Epithelial cell of proximal tubule (primary cell): Measurements from ENCODE around the gene KLHL29. TPM values are rescaled to one million over a fixed set of nuclear protein-coding genes. Genes with fewer than 3 reads are reported as not detected.

ENCODE experiments used
- DNase-seq: peaks from one replicate; pipeline ENCODE4 v3.0.0-alpha.2; 2011; ENCODE audit warnings: low read depth
- H3K4me3 ChIP-seq: 2 replicates; pipeline ENCODE4 v1.5.1; 2011; ENCODE audit warnings: low read depth, mild to moderate bottlenecking, low read length
- total RNA-seq: library from RNA; depleted of rRNA; stranded (reverse); fragments of >200 nt; gene quantifications from 2 replicates; pipeline ENCODE4 v1.2.3, GENCODE V29; 2015
- TF ChIP-seq, protein P1 (sequence below): conservative IDR thresholded peaks from 2 replicates; pipeline ENCODE4 v1.5.1; 2012; ENCODE audit warnings: low read depth, mild to moderate bottlenecking, low read length

KLHL29 gene
- total RNA-seq, 1 donor from 2014 or later, result 12.0 TPM

DNA sequence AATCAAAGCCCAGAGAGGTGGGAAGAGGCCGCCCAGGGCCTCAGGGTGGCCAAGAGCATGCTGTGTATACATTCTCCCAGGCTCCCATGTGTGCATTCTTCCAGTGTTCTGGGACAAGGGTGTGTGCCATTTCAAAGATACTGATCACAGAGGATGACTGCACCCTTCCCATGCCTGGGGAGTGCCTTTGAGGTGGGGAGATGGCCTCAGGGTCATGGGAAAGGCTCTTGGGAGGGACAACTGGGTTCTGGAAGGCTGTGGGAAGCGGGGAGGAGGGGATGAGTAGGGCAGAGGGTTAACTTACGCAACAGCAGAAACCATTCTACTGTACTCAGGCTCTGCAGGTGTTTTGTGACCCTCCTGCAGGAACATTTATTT lies 40.9 kb downstream of the KLHL29 start:
- TF ChIP-seq, protein P1, sequence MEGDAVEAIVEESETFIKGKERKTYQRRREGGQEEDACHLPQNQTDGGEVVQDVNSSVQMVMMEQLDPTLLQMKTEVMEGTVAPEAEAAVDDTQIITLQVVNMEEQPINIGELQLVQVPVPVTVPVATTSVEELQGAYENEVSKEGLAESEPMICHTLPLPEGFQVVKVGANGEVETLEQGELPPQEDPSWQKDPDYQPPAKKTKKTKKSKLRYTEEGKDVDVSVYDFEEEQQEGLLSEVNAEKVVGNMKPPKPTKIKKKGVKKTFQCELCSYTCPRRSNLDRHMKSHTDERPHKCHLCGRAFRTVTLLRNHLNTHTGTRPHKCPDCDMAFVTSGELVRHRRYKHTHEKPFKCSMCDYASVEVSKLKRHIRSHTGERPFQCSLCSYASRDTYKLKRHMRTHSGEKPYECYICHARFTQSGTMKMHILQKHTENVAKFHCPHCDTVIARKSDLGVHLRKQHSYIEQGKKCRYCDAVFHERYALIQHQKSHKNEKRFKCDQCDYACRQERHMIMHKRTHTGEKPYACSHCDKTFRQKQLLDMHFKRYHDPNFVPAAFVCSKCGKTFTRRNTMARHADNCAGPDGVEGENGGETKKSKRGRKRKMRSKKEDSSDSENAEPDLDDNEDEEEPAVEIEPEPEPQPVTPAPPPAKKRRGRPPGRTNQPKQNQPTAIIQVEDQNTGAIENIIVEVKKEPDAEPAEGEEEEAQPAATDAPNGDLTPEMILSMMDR, result no peak
- no peak overlapping the region for H3K4me3 ChIP-seq
- DNase-seq, result no peak

DNA sequence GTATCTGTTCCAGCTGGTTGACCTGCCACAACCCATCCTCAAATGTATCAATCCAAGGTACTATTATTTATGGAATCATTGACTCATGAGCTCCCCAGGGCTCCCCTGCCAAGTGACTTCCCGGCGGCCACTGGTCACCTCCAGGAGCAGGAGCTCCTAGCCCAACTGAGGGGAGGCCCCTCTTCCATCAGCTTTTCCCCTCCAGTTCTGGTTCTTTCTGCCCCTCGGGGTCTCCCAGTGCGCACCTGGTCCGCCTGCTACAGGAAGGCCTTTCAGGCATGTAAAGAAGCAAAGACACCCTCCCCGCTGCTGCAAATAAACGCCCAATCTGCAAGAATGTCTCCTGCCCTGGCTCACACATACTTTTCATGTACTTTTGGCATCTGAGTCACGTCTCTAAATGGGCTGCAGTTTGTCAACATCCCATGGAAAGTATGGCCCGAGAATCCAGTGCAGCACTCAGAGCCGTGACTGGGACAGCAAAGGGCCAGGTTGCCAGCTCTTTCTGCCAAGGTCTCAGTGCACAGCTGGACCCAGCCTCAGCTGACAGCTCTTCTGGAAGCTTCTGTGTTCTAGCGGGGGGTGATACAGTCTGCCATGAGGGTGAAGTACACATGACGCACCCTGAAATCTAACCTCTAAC lies 41.4 kb downstream of the KLHL29 start:
- no peak overlapping the region for H3K4me3 ChIP-seq
- TF ChIP-seq, protein P1, result no peak
- DNase-seq, result no peak

DNA sequence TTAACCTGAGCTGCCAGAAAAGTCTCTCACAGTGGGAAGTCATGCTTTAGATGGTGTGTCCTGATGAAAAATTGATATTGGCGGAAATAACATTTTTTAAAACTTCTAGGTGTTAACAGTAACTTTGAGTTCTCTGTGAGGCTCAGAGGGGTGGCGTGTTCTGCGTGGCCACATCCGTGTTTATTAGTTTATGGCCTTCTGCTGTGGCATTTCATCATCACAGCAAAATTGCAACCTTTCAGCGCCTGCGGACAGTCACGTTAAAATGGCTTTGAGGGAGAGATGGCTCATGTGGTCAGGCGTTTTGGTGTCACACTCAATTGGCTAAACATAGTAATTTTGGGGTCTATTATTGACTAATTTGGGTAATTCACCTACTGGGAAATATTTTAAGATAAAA lies 42.4 kb downstream of the KLHL29 start:
- TF ChIP-seq, protein P1, result no peak
- no peak for DNase-seq
- H3K4me3 ChIP-seq, result no peak overlapping the region

DNA sequence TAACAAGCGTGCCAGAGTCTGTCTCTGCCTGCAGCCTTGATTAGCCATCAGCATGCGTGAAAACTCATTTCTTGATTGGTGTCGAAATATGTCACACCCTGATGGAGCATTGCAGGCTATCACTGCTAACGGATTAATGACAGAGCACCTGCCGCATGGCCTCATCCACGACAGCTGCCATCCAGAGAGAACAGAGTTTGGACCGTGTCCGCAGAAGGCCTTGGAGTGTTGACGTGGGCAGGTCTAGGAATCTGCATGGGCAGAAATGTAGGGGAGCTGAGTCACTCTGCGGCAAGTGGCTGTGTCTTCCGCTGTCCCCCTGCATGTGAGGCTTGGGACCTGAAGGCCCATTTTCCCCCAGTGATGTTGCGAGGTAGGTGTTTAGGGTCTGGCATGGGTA lies 43.0 kb downstream of the KLHL29 start:
- DNase-seq, result no peak
- TF ChIP-seq, protein P1, result no peak
- no peak overlapping the region for H3K4me3 ChIP-seq

DNA sequence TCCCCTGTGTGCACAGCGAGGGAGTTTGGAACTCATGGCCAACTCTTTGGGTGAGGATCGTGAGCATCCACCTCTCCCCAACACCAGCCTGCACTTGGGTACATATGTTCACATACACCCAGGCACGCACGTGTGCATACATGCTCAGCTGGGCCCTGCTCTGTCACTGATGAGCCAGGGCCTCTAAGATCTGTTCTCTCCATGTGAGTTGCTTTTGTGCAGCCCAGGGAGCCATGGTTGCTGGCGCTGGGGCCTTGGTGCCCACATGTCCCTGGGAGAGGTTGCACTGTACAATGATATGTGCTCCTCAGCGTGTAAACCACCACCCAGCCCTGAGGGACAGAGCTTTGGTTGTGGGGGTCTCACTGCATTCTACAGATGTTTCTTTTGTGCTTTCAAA lies 44.1 kb downstream of the KLHL29 start:
- H3K4me3 ChIP-seq, result no peak overlapping the region
- TF ChIP-seq, protein P1, result no peak
- DNase-seq, result no peak

DNA sequence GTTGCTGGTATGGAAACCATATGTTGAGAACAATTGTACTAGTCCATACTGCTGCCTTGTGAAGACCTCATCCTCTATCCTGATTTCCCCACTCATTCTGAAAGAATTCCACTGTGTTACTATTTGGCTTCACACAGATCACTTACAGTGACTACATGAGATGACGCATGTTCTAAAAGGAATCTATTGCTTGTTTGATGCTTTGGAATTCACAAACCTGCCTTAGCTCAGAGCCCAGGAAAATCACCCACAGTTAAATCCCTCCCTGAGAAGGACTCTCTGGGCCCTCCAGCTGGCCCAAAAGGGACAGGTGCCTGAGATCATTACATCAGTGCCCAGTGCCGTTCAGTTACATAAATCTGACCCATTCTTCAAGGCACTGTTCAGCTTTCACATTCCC lies 45.3 kb downstream of the KLHL29 start:
- H3K4me3 ChIP-seq, result no peak overlapping the region
- TF ChIP-seq, protein P1, result no peak
- no peak for DNase-seq

DNA sequence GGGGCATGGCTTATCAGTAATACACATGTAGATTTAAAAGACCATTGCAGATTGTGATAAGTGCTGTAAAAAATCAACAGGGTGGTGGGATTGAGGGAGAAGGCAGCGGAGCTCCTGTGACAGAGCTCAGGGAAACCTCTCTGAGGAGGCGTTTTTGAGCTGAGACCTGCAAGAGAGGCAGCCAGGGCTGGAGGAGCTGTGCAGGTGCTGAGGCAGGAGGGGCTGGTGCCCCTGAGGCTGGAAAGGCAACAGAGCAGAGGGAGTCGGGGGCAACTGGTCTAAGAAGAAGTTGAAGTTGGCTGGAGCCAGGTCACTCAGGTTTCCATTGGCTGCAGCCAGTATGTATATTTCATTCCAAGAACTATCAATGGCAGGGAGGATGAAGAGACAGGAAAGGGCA lies 47.6 kb downstream of the KLHL29 start:
- H3K4me3 ChIP-seq, result no peak overlapping the region
- TF ChIP-seq, protein P1, result no peak
- no peak for DNase-seq
